A204.1 (cell line): ENCODE data around the gene ALG1L2.
"Not testable (repeated sequence)": the region's sequence is repeated elsewhere in the genome, so short reads cannot be mapped to it uniquely, and the experiment has no call there.

Experiments used
- FAIRE-seq: peaks from 2 replicates; lab custom pipeline; 2012; peaks lifted over from hg19 to GRCh38; lab: Jason Lieb, UNC

Gene ALG1L2

DNA sequence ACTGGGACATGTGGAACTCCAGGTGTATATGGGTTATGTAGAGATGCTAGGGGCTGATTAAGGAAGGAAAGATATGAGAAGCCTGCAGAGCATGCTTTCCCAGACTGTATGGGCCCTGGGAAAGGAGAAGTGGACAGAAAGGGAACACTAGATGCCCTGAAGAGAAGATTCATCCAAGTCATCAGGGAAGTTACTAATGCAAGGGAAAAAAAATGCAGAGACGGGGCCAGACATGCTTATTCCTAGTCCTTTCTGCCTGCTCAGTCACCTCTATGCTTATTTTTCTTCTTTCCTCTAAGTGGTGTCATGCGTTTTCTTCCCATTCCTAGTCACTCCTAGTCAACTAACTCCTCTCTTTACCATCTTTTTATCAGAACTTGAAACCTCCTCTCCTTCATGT lies 43.8 kb downstream of the ALG1L2 start:
- not testable (repeated sequence) for FAIRE-seq

DNA sequence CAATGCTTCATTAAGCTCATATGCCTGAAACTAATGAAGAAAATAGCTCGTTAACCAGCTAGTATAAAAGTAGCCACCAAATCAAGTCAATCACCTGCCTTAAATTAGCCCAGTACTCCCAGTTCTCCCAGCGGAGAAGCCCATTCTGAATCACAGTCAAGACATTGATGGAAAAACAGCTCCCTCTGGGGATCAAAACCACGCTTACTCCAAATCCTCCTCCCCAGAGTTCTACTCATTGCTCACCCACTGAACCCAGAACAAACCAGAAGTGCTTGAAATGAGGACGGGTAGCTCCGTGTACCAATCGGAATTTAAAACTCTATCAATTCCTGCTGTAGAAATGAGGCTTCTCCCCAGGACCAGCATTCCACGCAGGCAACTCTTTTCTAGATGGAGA lies 54.7 kb downstream of the ALG1L2 start:
- not testable (repeated sequence) for FAIRE-seq

DNA sequence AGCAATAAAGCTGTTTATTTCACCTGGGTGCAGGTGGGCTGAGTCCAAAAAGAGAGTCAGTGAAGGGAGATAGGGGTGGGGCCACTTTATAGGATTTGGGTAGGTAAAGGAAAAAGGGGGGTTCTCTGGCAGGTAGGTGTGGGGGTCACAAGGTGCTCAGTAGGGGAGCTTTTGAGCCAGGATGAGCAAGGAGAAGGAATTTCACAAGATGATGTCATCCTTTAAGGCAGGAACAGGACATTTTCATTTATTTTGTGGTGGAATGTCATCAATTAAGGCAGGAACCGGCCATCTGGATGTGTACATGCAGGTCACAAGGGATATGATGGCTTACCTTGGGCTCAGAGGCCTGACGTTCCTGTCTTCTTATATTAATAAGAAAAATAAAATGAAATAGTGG lies 56.1 kb downstream of the ALG1L2 start:
- not testable (repeated sequence) for FAIRE-seq

DNA sequence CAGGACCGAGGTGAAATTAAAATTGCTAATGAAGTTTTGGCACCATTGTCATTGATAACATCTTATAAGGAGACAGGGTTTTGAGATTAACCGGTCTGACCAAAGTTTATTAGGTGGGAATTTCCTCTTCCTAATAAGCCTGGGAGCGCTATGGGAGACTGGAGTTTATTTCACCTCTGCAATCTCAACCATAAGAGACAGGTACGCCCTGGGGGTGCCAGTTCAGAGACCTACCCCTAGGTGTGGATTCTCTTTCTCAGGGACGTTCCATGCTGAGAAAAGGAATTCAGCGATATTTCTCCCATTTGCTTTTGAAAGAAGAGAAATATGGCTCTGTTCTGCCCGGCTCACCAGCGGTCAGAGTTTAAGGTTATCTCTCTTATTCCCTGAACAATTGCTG lies 57.4 kb downstream of the ALG1L2 start:
- FAIRE-seq = not testable (repeated sequence)

DNA sequence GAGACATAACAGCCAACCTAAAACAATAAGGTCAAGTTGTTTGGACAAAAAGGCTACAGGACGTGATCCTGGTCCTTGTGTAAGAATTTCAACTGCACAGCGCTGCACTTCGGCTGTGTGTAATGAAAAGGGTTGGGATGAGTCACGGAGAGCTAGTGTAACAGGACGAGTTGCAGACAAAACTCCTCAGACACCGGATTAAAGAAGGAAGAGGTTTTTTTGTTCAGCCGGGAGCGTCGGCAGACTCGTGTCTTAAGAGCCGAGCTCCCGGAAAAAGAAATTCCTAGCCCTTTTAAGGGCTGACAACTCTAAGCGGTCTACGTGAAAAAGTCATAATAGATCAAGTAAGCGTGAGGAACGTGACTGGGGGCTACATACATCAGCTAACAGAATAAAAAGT lies 59.1 kb downstream of the ALG1L2 start:
- not testable (repeated sequence) for FAIRE-seq

DNA sequence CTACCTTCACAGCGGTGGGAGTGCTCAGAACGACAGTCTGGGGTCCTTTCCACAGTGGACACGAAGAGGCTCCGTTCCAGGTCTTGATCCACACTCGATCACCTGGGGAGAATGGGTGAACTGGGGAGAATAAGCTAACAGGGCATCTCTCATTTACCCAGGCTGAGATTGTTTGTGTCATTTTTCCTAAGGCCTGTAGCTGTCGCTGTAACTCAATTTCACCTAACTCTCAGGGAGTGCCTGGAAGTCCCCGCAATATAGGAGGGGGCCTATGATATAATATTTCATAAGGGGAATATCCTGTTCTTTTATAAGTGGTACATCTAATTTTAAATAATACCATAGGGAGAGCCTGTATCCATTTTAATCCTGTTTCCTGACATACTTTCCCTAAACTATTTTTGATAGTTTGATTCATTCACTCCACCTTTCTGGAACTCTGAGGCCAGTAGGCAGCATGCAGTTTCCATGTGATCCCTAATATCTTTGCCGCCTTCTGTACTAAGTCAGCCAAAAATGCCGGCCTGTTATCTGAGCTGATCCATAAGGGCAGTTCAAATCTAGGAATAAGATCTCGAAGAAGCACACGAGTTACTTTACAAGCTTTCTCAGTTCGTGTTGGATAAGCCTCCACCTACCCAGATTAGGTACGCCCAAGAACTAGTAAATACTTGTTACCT lies 62.2 kb downstream of the ALG1L2 start:
- not testable (repeated sequence) for FAIRE-seq

DNA sequence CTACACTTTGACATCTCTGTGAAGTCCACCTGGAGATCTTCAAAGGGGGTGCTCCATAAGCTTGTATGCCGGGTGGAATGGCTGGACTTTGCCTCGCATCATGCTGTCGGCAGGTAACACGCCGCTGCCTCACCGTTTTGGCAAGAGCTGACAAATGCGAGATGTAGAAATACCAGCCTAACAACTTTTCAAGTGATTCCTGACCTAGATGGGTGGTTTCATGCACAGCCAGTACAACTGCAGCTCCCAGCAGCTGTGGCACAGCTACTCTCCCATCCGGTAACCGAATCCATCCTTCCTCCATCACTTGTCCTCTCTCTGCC lies 62.7 kb downstream of the ALG1L2 start:
- not testable (repeated sequence) for FAIRE-seq

DNA sequence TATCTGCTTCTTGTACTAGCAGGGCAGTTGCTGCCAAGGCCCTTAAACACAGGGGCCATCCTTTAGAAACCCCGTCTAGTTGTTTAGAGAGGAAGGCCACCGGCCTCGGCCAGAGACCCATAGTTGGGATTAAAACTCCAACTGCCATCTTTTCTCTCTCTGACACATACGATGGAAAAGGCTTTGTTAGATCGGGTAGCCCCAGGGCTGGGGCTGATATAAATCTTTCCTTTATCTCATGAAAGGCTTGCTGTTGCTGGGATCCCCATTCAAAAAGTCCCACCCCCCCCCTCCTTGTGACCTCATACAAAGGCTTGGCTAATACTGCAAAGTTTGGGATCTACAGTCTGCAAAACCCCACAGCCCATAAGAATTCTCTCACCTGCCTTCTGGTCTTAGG lies 63.8 kb downstream of the ALG1L2 start:
- FAIRE-seq = not testable (repeated sequence)

DNA sequence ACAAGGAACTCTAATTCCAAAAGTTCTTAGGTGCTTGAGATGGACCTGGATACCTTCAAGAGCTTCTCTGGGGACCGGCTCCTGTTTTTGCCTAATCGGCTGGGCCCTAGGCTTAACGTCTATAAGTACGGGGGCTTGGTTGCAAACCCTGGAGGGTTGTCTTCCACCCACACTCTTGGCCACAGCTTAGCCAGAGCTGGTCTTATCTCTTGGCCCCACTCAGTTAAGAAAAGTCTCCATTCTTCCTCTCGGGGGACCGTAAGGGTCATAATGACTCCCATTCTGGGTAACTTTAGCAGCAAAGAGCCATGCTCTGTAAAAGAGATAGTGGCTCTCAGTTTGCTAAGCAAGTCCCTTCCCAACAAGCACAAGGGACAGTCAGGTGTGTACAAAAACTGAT lies 64.8 kb downstream of the ALG1L2 start:
- FAIRE-seq = not testable (repeated sequence)
